Measurements from ENCODE around the gene EFNA5.

DNA sequence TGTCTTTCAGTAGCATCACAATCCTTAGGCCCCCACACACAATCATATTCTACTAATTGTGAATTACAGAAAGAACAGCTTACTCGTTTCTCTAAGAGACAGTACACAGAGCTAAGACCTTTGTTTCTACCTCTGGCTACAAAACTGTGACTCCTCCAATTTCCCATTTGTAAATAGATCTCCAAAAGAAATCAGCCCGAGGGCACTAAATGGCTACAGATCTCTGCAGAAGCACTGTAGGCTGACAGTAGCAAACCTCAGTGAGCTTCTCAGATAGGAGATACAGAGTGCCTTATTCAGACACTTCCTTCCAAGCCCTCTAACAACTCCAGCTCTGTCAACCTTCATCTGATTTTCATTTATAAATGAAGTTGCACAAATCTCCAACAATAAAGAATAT is 51.0 kb downstream of the EFNA5 start:
- TF ChIP-seq, protein P1, sequence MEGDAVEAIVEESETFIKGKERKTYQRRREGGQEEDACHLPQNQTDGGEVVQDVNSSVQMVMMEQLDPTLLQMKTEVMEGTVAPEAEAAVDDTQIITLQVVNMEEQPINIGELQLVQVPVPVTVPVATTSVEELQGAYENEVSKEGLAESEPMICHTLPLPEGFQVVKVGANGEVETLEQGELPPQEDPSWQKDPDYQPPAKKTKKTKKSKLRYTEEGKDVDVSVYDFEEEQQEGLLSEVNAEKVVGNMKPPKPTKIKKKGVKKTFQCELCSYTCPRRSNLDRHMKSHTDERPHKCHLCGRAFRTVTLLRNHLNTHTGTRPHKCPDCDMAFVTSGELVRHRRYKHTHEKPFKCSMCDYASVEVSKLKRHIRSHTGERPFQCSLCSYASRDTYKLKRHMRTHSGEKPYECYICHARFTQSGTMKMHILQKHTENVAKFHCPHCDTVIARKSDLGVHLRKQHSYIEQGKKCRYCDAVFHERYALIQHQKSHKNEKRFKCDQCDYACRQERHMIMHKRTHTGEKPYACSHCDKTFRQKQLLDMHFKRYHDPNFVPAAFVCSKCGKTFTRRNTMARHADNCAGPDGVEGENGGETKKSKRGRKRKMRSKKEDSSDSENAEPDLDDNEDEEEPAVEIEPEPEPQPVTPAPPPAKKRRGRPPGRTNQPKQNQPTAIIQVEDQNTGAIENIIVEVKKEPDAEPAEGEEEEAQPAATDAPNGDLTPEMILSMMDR (IDR thresholded peaks at IDR 0.05), result no peak
- TF ChIP-seq POLR2A (IDR thresholded peaks at IDR 0.05) (no peak), POLR2AphosphoS5 (IDR thresholded peaks at IDR 0.05; ENCODE audit: insufficient read depth in 1 of 2, low read depth in 1 of 2) (no peak)

Measured in vagina (tissue), 2 donors.